ENCODE data around the gene CLEC17A.
"Not testable (repeated sequence)": the region's sequence is repeated elsewhere in the genome, so short reads cannot be mapped to it uniquely, and the experiment has no call there.

CLEC17A gene

DNA sequence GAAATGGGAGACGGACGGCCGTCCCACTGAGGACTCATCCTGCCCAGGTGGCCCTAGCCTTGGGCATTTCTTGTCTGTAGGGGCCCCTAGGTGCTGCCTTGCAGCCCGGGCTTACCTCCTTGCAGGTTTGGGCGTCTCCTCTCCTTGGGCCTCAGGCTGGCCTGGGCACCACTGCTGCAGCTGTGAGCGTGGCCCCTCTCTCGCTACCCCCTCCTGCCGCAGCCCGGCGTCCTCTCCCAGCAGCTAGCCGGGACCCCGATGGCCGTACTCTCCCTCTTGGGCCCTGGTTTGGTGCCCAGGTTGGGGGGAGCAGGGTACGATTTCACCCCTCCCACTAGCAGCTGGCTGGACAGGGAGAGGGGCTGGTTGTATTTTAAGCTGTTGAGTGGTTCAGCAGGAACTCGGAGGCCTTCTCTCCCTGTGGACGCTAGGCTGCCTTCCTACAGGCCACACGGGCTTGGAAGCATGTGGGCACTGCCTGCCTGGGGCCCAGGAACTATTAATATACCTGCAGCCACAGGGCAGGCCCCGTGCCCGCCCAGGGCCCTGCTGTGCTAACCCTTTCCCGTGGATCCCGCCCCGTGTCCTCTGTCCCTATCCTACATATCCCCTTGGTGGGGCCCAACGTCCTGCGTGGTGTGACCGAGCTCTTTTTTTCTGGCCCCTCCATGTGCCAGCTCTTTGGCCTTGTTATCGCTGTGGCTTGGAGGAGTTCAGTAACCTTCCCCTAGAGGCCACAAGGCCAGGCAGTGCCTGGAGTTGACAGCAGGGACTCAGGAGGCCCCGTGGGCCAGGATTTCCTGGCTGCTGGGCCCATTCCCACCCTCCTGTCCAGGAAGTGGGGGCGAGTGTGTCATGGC lies 22.7 kb upstream of the CLEC17A start:
- DNase-seq (ENCODE audit: low read depth), result no peak

DNA sequence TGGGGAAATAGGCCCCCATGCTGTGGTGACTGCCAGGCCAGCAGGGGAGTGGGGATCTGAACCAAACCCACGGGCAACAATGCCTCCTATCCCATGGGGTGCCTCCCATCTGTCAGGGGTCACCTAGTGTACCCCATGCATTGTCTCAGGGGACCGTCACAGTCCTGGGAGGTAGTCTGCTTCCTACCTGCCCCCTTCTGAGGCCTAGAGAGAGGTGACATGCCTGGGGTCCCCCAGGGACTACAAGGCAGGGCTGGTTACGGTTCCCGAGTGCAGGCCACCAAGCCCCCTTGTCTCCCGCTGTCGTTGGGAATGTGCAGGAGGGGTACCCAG lies 22.1 kb upstream of the CLEC17A start:
- no peak for DNase-seq (ENCODE audit: low read depth)

DNA sequence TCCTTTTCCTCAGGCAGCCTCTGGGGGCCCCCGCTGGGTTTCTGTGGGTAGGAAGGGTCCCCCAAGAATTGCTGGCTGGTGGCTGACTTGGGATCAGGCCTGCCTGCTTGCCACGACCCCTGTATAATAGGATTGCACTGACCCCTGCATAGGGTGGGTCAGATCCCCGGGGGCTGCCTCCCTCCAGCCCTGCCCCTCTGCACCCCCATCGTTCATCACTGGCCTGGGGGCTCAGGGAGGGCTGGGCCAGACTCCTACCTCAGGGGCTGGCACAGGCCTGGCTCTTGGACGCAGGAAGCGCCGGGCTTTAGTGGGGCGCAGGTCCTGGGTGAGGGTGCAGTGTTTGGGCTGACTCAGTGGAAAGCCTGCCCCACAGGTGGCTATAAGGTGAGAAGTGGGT lies 21.6 kb upstream of the CLEC17A start:
- DNase-seq (ENCODE audit: low read depth), result no peak

DNA sequence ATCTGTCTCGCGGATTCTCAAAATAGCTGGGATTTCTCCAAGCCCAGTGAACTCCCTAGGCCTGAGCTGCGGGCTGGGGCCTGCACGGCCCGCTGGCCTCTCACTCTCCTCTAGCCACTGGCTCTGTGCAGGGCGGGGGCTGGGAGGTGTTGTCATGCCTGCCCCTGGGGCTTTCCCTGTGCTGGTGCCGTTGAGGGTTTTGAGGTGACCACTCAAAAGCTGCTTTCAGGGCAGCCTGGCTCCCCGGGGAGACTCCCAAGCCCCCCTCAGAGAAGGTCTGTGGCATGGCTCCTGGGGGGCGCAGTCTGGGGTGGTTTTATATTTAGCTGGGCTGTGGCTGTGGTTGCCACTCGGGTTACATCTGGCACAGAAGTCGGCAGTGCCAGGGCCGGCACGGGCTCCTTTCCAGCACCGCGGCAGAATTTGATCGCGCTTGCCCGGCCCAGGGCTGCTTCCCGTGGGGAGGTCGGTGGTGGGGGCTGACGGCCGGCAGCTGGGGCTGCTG lies 21.0 kb upstream of the CLEC17A start:
- DNase-seq (ENCODE audit: low read depth), result no peak

DNA sequence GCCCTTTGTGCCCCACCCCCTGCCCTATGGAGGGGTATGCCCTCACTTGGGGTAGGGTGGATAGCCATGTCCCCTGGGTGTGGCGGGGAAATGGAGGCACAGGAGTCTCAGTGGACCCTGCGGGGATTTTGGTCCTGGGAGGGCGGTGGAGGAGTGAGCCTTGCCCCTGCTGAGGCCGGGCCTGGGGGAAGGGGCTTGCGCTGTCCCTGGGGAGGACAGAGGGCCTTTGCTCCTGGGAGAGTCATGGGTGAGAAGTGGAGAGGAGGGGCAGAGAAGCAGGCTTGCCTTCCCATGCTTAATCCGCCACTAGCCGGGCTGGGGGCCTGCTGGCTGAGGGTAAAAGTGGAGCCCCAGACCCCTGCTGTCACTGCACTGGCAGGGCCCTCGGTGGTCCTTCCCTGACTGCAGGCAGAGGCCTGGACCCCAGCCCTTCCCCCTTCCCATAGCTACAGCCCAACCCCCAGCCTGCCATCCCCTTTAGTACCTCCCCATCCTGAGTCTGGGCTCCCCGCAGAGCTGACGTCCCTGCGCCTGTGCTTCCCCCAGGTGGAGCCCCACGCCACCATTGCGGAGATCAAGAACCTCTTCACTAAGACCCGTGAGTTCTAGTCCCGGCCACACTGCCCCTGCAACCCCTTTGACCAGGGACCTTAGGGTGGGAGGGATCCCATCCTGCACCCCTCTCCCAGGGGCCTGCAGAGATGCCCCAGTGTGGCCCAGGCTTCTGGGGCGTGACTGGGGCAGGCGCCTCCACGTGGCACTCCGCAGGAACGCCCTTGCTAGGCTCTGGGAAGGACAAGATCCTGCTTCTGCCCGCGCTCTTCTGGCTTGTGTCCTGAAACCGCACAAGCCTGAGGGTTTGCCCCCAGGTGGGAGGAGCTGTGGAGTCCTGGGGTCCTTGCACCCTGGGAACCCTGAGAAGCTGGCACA lies 20.0 kb upstream of the CLEC17A start:
- DNase-seq (ENCODE audit: low read depth), result no peak

DNA sequence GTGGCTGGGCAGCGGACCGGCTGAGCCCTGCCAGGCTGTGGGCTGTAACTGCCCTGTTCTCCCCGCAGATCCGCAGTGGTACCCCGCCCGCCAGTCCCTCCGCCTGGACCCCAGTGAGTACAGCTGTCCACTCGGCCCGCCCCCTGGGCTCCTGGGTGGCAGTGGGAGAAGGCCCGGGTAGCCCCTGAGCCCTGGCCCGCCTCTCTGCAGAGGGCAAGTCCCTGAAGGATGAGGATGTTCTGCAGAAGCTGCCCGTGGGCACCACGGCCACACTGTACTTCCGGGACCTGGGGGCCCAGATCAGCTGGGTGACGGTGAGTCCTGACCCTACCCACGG lies 19.3 kb upstream of the CLEC17A start:
- DNase-seq (ENCODE audit: low read depth), result no peak

DNA sequence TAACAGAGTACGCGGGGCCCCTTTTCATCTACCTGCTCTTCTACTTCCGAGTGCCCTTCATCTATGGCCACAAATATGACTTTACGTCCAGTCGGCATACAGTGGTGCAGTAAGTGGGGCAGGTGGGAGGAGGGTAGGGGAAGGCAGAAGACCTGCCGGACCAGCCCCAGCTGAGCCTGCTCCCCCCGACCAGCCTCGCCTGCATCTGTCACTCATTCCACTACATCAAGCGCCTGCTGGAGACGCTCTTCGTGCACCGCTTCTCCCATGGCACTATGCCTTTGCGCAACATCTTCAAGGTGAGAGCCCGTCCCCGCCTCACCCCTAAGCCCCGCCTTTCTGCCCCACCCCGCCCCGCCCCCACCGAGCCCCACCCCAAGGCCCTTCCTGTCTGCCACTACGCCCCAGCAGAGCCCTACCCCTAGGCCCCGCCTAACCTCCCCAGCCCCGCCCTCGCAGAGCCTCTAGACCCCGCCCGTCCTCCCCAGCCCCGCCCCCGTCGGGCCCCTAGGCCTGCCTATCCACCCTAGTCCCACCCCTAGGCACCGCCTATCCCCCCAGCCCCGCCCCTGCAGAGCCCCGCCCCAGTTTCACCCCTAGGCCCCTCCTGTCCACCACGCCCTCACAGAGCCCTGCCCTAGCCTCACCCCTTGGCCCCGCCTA lies 18.8 kb upstream of the CLEC17A start:
- no peak for DNase-seq (ENCODE audit: low read depth)

DNA sequence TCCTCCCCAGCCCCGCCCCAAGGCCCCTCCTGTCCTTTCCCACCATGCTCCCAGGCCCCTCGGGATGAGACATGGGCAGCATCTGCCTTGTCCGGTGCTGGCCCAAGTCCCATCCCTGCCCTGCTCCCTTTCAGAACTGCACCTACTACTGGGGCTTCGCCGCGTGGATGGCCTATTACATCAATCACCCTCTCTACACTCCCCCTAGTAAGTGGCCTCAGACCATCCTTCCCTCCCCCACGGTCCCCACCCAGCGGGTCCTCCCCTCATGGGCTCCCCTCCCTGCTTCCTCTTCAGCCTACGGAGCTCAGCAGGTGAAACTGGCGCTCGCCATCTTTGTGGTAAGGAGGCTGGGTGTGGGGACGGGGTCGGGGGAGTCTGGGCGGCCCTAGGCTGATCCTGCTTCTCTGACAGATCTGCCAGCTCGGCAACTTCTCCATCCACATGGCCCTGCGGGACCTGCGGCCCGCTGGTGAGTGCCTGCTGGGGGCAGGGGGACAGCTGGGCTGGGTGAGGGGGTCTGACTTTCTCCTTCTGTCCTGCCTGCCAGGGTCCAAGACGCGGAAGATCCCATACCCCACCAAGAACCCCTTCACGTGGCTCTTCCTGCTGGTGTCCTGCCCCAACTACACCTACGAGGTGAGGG lies 18.1 kb upstream of the CLEC17A start:
- not testable (repeated sequence) for DNase-seq (ENCODE audit: low read depth)

DNA sequence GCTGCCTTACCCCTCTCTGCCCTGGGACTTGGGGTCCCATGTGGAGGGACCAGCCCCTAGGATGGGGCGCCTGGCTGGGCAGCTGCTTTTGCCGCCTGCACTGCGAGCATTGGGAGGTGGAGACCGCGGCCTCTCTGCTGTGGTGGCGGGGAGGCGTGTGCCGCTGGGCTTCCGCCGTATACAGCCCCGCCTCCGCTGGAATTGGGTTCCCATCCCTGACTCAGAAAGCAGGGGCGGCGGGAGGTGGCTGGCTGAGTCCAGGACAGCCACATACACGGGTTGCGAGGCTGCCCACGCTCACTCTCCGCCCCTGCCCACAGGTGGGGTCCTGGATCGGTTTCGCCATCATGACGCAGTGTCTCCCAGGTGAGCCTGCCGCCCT lies 17.6 kb upstream of the CLEC17A start:
- no peak for DNase-seq (ENCODE audit: low read depth)

DNA sequence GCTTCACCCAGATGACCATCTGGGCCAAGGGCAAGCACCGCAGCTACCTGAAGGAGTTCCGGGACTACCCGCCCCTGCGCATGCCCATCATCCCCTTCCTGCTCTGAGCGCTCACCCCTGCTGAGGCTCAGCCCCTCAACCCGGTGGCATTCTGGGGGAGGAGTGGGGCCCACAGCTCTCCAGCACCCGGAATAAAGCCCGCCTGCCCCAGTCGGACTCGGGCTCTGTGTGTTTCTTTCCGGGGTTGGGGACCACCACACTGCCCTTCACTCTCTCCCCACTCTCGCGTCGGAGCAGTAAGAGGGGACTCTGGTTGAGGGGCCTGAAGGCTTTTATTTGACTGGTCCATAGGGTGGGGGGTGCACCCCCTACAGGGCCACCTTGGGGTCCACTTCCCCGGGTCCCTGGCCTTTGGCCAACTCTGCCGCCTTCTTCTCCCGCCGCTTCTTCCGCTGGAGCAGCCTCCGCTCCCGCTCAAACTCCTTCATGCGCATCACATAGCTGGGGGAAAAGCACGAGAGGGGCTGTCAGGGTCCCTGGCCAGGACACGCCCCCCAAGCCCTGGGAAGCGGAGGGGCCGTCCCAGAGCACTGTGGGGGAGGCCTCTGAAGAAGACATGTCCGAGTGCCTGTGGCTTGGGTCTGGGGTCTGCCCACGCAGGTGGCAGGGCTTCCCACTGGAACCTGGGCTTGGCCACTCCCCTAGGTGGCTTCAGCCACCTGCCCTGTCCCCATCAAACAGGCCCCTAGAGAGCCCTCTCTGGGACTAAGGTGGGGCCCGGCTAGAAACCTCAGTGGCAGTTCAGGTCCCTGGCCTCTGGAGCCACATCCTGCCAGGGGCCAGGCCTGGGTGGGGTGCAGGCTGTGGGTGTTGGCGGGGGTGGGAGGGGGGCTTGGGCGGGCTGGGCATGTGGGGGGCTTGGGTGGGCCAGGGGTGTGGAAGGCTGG lies 16.8 kb upstream of the CLEC17A start:
- DNase-seq (ENCODE audit: low read depth), result no peak

DNA sequence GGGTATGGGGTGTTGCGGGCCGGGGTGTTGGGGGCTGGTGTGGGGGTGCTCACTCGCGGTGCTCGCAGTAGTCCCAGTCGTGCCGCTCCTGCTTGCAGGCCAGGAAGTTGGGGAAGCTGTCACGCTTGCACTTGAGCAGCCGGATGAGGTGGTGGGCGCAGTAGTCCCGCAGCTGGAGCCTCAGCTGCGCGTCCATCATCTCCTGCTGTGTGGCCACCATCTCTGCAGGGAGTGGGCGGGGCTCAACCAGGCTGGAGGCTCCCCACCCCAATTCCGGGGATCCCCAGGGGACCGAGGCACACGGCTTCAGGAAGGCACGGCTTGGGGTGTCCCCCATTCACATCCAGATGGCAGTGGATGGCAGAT lies 16.2 kb upstream of the CLEC17A start:
- DNase-seq (ENCODE audit: low read depth), result no peak

DNA sequence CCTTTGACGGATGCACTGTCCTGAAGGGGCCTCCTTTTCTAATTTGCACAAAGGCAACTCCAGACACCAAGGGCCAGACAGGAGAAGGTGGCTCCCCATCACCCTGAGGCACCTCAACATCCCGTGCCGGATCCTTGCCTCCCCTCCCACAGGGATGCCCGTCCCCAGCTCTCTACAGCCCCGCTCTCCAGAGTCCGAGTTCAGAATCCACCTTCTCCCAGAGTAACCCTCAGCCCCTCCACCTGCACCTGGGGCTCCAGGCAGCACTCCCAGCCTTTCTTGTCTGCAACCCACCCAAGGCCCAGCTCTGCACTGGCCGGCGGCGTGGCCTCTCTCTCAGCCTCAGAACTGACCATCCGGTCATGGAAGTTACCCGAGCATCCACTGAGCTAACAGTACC lies 15.8 kb upstream of the CLEC17A start:
- no peak for DNase-seq (ENCODE audit: low read depth)

DNA sequence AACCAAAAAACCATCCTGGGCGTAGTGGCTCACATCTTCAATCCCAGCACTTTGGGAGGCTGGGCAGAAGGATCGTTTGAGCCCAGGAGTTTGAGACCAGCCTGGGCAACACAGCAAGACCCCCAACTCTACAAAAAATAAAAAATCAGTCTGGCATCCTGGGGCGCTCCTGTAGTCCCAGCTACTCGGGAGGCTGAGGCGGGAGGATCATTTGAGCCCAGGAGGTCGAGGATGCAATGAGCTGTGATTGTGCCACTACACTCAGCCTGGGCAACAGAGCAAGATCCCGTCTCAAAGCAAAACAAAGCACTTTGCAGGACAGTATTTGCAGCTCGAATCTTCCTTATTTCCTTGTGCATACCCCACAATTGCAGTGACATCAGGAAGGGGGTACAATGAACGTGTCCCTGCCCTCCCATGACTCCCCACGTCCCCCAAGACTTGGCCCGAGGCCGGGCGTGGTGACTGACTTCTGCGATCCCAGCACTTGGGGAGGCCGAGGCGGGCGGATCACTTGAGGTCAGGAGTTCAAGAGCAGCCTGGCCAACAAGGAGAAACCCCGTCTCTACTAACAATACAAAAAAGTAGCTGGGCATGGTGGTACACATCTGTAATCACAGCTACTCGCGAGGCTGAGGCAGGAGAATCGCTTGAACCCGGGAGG lies 11.9 kb upstream of the CLEC17A start:
- no peak for DNase-seq (ENCODE audit: low read depth)

DNA sequence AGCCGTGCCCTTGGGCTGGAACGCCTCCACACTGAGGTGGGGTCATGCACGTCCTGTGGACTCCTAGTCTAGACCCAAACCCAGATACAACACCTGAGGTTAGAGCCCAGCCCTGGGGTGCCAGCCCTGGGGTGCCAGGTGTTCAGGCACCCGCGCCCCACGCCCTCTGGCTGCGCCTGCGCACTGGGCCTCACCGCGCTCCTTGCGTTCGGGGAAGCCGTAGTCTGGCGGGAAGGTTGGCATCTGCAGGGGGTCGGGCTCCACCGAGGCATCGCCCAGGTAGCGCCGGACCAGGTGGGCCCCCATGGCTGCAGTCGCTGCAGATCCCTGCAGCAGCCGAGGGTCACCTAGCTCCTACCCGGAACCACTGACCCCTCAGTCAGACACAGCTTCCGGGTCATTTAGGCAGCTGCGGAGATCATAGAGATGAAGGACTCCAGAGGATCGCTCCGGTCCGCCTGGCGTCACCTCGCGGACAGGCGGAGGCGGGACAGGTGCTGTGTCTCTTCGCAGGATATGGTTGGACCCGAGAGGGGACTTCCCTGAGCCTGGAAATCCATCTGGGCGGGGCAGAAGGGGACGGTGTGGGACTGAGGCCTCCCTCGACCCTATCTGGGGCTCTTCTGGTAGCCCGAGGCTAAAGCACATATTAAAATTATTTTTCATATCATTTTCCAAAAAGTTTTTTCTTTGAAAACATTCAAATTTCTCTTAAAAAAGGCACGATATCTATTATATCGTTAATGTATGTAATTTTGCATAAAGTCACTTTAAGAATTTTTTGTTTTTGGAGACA lies 11.0 kb upstream of the CLEC17A start, which contains the start of gene NDUFB7:
NDUFB7 (minus strand) TSS at position 372 of the 796 bp plus-strand sequence; CDS start at position 306, 66 bp downstream.
- peak; percentile 82 for DNase-seq (ENCODE audit: low read depth)

DNA sequence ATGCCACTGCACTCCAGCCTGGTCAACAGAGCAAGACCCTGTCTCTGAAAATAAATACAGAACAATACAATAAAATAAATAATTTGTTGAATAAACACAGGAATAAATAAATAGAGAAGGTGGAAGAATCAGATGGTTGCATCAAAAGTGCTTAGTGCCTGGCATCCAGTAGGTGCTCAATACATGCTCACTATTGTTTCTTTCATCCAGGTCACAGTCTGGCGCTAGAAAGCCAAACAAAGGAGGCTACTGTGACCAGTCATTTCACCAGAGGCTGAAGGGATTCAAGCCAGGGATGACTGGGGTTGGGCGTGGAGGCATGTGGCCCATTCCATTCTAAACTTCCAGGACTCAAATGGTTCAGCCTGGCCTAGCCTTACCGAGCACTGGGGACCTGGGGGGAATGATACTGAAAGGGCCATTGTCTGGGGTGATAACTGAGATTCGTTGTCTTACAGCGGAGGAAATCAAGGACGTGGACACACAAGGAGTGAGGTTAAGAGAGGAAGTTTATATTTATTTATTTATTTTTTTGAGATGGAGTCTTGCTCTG lies 7.4 kb upstream of the CLEC17A start:
- DNase-seq (ENCODE audit: low read depth), result no peak

DNA sequence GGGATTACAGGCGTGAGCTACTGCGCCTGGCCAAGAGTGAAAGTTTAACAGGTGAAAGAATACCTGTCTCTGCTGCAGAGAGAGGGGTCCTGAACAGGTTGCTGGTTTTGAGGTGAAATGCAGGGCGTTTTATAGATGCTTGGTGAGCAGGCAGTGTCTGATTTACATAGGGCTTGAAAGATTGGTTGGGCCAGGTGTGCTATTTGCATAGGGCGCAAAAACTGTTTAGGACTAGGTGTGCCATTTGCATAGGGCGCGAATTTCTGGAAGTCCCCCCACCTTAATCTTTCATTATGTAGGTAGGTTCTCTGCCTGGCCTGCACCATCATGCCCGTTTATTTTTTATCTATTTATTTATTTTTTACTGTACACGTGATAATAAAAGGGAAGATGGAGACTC lies 6.5 kb upstream of the CLEC17A start:
- DNase-seq (ENCODE audit: low read depth), result no peak

DNA sequence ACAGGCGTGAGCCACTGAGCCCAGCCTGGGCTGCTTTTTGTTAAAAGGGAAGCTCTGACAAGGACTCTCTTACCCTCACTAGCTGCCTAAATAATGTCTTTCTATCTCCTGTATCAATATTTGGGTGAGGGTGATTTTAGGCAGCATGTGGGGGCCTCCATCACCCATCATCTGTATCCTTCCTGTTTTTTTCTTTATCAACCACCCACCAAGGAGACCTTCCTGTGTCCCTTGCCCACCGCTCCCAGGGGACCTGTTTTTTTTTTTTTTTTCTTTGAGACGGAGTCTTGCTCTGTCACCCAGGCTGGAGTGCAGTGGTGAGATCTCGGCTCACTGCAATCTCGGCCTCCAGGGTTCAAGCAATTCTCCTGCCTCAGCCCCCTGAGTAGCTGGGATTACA lies 5.6 kb upstream of the CLEC17A start:
- DNase-seq (ENCODE audit: low read depth), result no peak

DNA sequence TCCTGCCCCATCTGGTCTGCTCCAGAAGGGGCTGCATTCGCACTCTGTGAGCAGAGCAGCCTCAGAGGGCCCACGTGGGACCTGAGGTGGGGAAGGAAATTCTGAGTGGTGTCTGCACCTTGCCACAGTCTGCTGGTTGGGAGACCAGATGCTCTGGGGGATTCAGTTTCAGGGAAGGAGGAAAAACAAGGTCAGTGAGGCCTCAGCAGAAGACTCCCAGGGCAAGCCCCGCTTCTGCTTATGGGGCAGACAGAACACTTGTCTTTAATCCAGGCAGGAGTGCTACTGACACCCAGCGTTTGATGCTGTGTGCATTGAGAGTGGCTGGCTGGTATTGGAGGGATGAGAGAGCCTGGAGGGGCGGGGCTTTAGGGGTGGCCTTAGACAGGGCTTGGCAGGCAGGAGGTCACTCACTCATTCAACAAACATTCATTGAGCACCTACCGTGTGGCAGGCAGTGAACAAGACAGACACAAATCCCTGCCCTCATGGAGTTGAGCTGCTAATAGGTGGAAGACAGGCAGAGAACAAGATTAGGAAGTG lies 4.9 kb upstream of the CLEC17A start:
- DNase-seq (ENCODE audit: low read depth), result no peak

All from stimulated activated CD8-positive, alpha-beta memory T cell treated with anti-CD3 and anti-CD28 coated beads, Interleukin-12 subunit alpha, Interleukin-12 subunit beta, amount 100 ng/mL, for 4 hours (primary cell).